Transverse colon (tissue), 4 donors: Measurements from ENCODE around the gene COPZ2. TPM values are rescaled to one million over a fixed set of nuclear protein-coding genes. Genes with fewer than 3 reads are reported as not detected.

Experiments used
- DNase-seq: peaks from one replicate; pipeline ENCODE4 v3.0.0-alpha.2; 2019
- H3K27ac ChIP-seq, 4 donors: fragments of 200-600 bp; sonication (generic); 2 replicates each; pipeline ENCODE4 v1.5.1; 2016 to 2018; ENCODE audit warnings: inconsistent platforms in 4 of 4
- H3K27me3 ChIP-seq: fragments of 200-600 bp; sonication (generic); 2 replicates; pipeline ENCODE4 v1.5.1; 2017; ENCODE audit warnings: inconsistent platforms
- H3K36me3 ChIP-seq, 4 donors: fragments of 200-600 bp; sonication (generic); 2 replicates each; pipeline ENCODE4 v1.5.1; 2017 to 2019; ENCODE audit warnings: inconsistent platforms in 4 of 4
- H3K4me1 ChIP-seq, 4 donors: fragments of 200-600 bp; sonication (generic); 2 replicates each; pipeline ENCODE4 v1.5.1; 2017 to 2020; ENCODE audit warnings: inconsistent platforms in 4 of 4
- H3K4me3 ChIP-seq, 4 donors: fragments of 200-600 bp; sonication (generic); 1 replicate in 1 of 4; 2 replicates in 3 of 4; pipeline versions ENCODE4 v1.5.1 to v1.6.1; 2017 to 2019; ENCODE audit warnings: inconsistent platforms in 4 of 4
- H3K9me3 ChIP-seq, 2 donors: fragments of 200-600 bp; sonication (generic); 2 replicates each; pipeline ENCODE4 v1.5.1; 2017 to 2019; ENCODE audit warnings: inconsistent platforms in 2 of 2
- EP300 ChIP-seq: sonication (generic); formaldehyde crosslinking; IDR thresholded peaks from one replicate; pipeline ENCODE4 v1.6.1; 2017; ENCODE audit warnings: antibody characterized with exemption, low read depth
- POLR2A ChIP-seq: fragments of 450-650 bp; IDR thresholded peaks from one replicate; pipeline ENCODE4 v1.6.1; 2016; ENCODE audit warnings: antibody characterized with exemption, mild to moderate bottlenecking, moderate library complexity
- POLR2AphosphoS5 ChIP-seq, 3 donors: sonication (generic); formaldehyde crosslinking; IDR thresholded peaks; one replicate each; pipeline ENCODE4 v1.6.1; 2016; ENCODE audit warnings: antibody characterized with exemption in 3 of 3
- WGBS, 2 donors: methylation state at CpG; one replicate each; pipeline ENCODE4 v1.1.5; 2018; ENCODE audit warnings: low coverage in 1 of 2; 5-methylcytosine and 5-hydroxymethylcytosine counted together
- in situ Hi-C, 4 donors: fragments of 200-750 bp; cut with MboI; loops; one replicate each; pipeline versions ENCODE4 v1.15.0 to v1.15.1; 2017; ENCODE audit warnings: low sequenced_read_pairs in 3 of 4, low pct_ligation_motif_present in 1 of 4, low pct_unique_long_range_greater_than_20kb in 1 of 4
- intact Hi-C: fragments of 100-400 bp; cut with DNase I; formaldehyde crosslinking; loops from one replicate; pipeline ENCODE4 v1.15.1; 2023; ENCODE audit warnings: low total_unique reads
- total RNA-seq, 4 donors: library from RNA; depleted of rRNA; stranded (reverse); fragments of >200 nt; gene quantifications; one replicate each; pipeline ENCODE4 v1.1.0, GENCODE V29; 2016
- TF ChIP-seq, protein P1 (sequence below), 5 experiments: fragments of 200-600 bp in 3 of 5; fragments of 450-650 bp in 2 of 5; sonication (generic) in 3 of 5; IDR thresholded peaks; 1 replicate in 2 of 5; 2 replicates in 3 of 5; pipeline ENCODE4 v1.5.1; 2016 to 2017; ENCODE audit warnings: antibody characterized with exemption in 5 of 5, inconsistent platforms in 3 of 5, mild to moderate bottlenecking in 2 of 5, moderate library complexity in 1 of 5

Gene COPZ2
- total RNA-seq, 4 donors from 2014 or later: 6.0 to 11.2 (median 8.3) TPM

- Histone ChIP-seq H3K4me1 (peaks cover 43 to 67% (median 63%) of the 10 kb centered on the region in 4 donors), H3K27ac (peak overlapping the region; percentile 97 to 99 (median 98)), H3K9me3 (no peaks in the 10 kb centered on the region), H3K27me3 (no peaks in the 10 kb centered on the region), H3K4me3 (peak overlapping the region in 1 of 4 donors; percentile 87), H3K36me3 (peaks cover 0 to 26% (median 11%) of the 10 kb centered on the region in 4 donors)
- intact Hi-C loops (no loop called here), in situ Hi-C loops (no loop called here)
- TF ChIP-seq, protein P1, sequence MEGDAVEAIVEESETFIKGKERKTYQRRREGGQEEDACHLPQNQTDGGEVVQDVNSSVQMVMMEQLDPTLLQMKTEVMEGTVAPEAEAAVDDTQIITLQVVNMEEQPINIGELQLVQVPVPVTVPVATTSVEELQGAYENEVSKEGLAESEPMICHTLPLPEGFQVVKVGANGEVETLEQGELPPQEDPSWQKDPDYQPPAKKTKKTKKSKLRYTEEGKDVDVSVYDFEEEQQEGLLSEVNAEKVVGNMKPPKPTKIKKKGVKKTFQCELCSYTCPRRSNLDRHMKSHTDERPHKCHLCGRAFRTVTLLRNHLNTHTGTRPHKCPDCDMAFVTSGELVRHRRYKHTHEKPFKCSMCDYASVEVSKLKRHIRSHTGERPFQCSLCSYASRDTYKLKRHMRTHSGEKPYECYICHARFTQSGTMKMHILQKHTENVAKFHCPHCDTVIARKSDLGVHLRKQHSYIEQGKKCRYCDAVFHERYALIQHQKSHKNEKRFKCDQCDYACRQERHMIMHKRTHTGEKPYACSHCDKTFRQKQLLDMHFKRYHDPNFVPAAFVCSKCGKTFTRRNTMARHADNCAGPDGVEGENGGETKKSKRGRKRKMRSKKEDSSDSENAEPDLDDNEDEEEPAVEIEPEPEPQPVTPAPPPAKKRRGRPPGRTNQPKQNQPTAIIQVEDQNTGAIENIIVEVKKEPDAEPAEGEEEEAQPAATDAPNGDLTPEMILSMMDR (IDR thresholded peaks at IDR 0.05): no peak
- peak in 2 of 3 donors; percentile 29 to 41 for TF ChIP-seq POLR2AphosphoS5 (IDR thresholded peaks at IDR 0.05)
- no peak for TF ChIP-seq EP300
- WGBS, 2 donors: 30% methylated on average over 5 of the region's 5 CpGs; no CpG with 5 or more reads in 1 of the 2 donors
- peak; percentile 57 for DNase-seq
Measured at GRCh38 chr17:48052956-48053757, 15.6 kb upstream of the COPZ2 start.

- Histone ChIP-seq H3K27me3 (no peaks in the 10 kb centered on the region), H3K4me3 (peak overlapping the region in 1 of 4 donors; percentile 87), H3K4me1 (peaks cover 44 to 73% (median 67%) of the 10 kb centered on the region in 4 donors), H3K27ac (peak overlapping the region; percentile 97 to 99 (median 98)), H3K36me3 (peaks cover 0 to 13% (median 6%) of the 10 kb centered on the region in 4 donors), H3K9me3 (no peaks in the 10 kb centered on the region)
- intact Hi-C loops (no loop called here), in situ Hi-C loops (no loop called here)
- peak; percentile 50 for DNase-seq
- TF ChIP-seq POLR2A (no peak), POLR2AphosphoS5 (IDR thresholded peaks at IDR 0.05) (peak in 1 of 3 donors; percentile 33)
- WGBS, 2 donors: 39 to 57% methylated on average over 3 to 5 of the region's 5 CpGs
Measured at GRCh38 chr17:48051706-48052486, 14.3 kb upstream of the COPZ2 start.

DNA sequence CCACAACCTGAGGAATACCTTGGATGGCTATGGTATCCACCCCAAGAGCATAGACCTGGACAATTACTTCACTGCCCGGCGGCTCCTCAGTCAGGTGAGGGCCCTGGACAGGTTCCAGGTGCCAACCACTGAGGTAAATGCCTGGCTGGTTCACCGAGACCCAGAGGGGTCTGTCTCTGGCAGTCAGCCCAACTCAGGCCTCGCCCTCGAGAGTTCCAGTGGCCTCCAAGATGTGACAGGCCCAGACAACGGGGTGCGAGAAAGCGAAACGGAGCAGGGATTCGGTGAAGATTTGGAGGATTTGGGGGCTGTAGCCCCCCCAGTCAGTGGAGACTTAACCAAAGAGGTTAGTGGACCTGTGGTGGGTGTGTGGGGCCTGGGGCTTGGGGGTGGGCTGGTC is 13.7 kb upstream of the COPZ2 start:
- 85% methylated on average over 10 of the region's 10 CpGs; no CpG with 5 or more reads in 1 of the 2 donors for WGBS, 2 donors
- in situ Hi-C loops: no loop called here
- TF ChIP-seq POLR2A: no peak
- TF ChIP-seq EP300: no peak
- DNase-seq: no peak
- peaks cover 0 to 7% (median 3%) of the 10 kb centered on the region in 4 donors for H3K36me3 ChIP-seq
- H3K9me3 ChIP-seq: no peaks in the 10 kb centered on the region
- H3K4me3 ChIP-seq: peak overlapping the region in 2 of 4 donors; percentile 4 to 87
- H3K4me1 ChIP-seq: peaks cover 50 to 79% (median 73%) of the 10 kb centered on the region in 4 donors
- intact Hi-C loops: no loop called here
- H3K27me3 ChIP-seq: no peaks in the 10 kb centered on the region
- H3K27ac ChIP-seq: peak overlapping the region; percentile 97 to 99 (median 98)

DNA sequence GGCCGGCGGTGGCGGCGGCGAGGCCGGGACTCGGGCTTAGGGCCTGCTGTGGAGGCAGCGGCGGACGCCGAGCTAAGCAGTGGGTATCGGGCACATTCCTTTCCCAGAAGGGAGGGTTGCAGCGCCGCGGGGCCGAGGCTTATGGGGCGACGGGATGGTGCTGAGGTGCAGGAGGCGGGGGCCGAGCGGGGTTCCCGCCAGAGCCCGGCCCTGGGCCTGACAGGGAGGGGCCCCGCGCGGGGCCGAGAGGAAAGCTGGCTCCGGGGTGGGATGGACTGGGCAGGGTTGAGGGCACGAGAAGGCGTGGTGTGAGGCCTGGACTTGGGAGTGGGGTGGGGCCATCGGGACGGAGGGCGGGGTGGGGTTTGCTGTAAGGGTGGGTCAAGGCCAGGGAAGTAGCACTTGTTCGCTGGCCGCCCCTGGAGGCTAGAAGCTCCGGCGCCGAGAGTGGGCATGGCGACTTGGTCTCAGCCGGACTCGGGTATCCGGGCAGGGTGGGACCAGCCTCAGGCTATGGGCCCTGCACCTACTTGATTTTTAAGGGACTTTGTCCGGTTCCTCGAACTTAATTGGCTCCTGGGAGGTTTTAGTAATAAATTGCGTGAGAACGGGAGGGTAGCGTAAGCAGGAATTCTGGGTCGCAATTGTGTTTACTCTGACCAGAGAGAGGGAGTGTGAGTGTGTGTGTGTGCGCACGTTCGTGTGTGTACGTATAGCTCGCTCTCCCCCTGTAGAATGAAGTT is 11.0 kb upstream of the COPZ2 start:
- Histone ChIP-seq H3K4me3 (peak overlapping the region; percentile 62 to 87 (median 67)), H3K36me3 (no peaks in the 10 kb centered on the region), H3K27me3 (no peaks in the 10 kb centered on the region), H3K9me3 (no peaks in the 10 kb centered on the region), H3K4me1 (peaks cover 49 to 66% (median 62%) of the 10 kb centered on the region in 4 donors), H3K27ac (peak overlapping the region; percentile 97 to 99 (median 98))
- WGBS, 2 donors: 0 to 1% methylated on average over 3 to 32 of the region's 53 CpGs
- TF ChIP-seq POLR2AphosphoS5 (IDR thresholded peaks at IDR 0.05) (peak; percentile 87 to 98 (median 96)), POLR2A (peak; percentile 93), EP300 (no peak)
- TF ChIP-seq, protein P1 (IDR thresholded peaks at IDR 0.05): peak in 2 of 5 experiments; percentile 11 to 12
- intact Hi-C loops: no loop called here
- in situ Hi-C loops: no loop called here
- DNase-seq: peak; percentile 95
